HAP-1 (cell line): Measurements from ENCODE around the gene RELB.

Source experiments
- DNase-seq, 2 experiments: peaks; one replicate each; pipeline ENCODE4 v3.0.0-alpha.2; 2016 to 2020; ENCODE audit warnings: low spot score in 2 of 2
- H3K27me3 ChIP-seq: fragments of 250-450 bp; sonication (Bioruptor Pico); 2 replicates; pipeline ENCODE4 v1.5.1; 2020; ENCODE audit warnings: low read depth, mild to moderate bottlenecking, moderate library complexity
- H3K36me3 ChIP-seq: fragments of 250-450 bp; sonication (Bioruptor Pico); replicated peaks from 2 replicates; pipeline ENCODE4 v1.5.1; 2020; ENCODE audit warnings: mild to moderate bottlenecking
- H3K4me1 ChIP-seq: fragments of 250-450 bp; sonication (Bioruptor Pico); 2 replicates; pipeline ENCODE4 v1.5.1; 2020; ENCODE audit warnings: mild to moderate bottlenecking
- H3K4me3 ChIP-seq: fragments of 250-450 bp; sonication (Bioruptor Pico); 2 replicates; pipeline ENCODE4 v1.5.1; 2020; ENCODE audit warnings: mild to moderate bottlenecking, moderate library complexity
- H3K9me3 ChIP-seq: fragments of 250-450 bp; sonication (Bioruptor Pico); 2 replicates; pipeline ENCODE4 v1.5.1; 2020; ENCODE audit warnings: mild to moderate bottlenecking, moderate library complexity
- in situ Hi-C: fragments of 300-500 bp; cut with MboI; formaldehyde crosslinking; loops from 3 replicates; pipeline ENCODE4 v1.14.3; 2020; ENCODE audit warnings: low sequenced_read_pairs, inconsistent platforms, mixed read lengths

The RELB gene

GRCh38 chr19:45068041-45068440 lies 66.8 kb downstream of the RELB start:
- Histone ChIP-seq H3K27me3 (no peaks in the 10 kb centered on the region), H3K36me3 (peaks cover 64% of the 10 kb centered on the region), H3K9me3 (no peaks in the 10 kb centered on the region), H3K4me3 (no peak overlapping the region), H3K4me1 (no peaks in the 10 kb centered on the region)
- in situ Hi-C loops = no loop called here
- no peak for DNase-seq

GRCh38 chr19:45069056-45069455 lies 67.8 kb downstream of the RELB start:
- Histone ChIP-seq H3K9me3 (no peaks in the 10 kb centered on the region), H3K4me3 (no peak overlapping the region), H3K4me1 (no peaks in the 10 kb centered on the region), H3K36me3 (peaks cover 57% of the 10 kb centered on the region), H3K27me3 (no peaks in the 10 kb centered on the region)
- in situ Hi-C loops = no loop called here
- DNase-seq = peak in 1 of 2 experiments; percentile 43

GRCh38 chr19:45070214-45070613 lies 69.0 kb downstream of the RELB start:
- H3K9me3 ChIP-seq = no peaks in the 10 kb centered on the region
- in situ Hi-C loops = no loop called here
- peaks cover 57% of the 10 kb centered on the region for H3K36me3 ChIP-seq
- H3K27me3 ChIP-seq = no peaks in the 10 kb centered on the region
- no peak overlapping the region for H3K4me3 ChIP-seq
- no peak for DNase-seq
- peaks cover 6% of the 10 kb centered on the region; the same call in 1 of the 2 replicates for H3K4me1 ChIP-seq

GRCh38 chr19:45070861-45071544 lies 69.7 kb downstream of the RELB start:
- Histone ChIP-seq H3K36me3 (peaks cover 59% of the 10 kb centered on the region), H3K27me3 (no peaks in the 10 kb centered on the region), H3K4me3 (no peak overlapping the region), H3K4me1 (peaks cover 6% of the 10 kb centered on the region; the same call in 1 of the 2 replicates), H3K9me3 (no peaks in the 10 kb centered on the region)
- DNase-seq = no peak
- in situ Hi-C loops = no loop called here

GRCh38 chr19:45071545-45071938 lies 70.3 kb downstream of the RELB start:
- DNase-seq = no peak
- Histone ChIP-seq H3K4me1 (peaks cover 7% of the 10 kb centered on the region), H3K27me3 (no peaks in the 10 kb centered on the region), H3K9me3 (no peaks in the 10 kb centered on the region), H3K36me3 (peaks cover 60% of the 10 kb centered on the region), H3K4me3 (no peak overlapping the region)
- in situ Hi-C loops = no loop called here

- H3K9me3 ChIP-seq = no peaks in the 10 kb centered on the region
- in situ Hi-C loops = no loop called here
These were observed 70.9 kb downstream of the RELB start for GRCh38 chr19:45071969-45072790.

GRCh38 chr19:45074744-45075300 lies 73.6 kb downstream of the RELB start:
- peaks cover 24% of the 10 kb centered on the region for H3K4me1 ChIP-seq

More at GRCh38 chr19:45071969-45072790, 70.9 kb downstream of the RELB start:
- Histone ChIP-seq H3K4me1 (peaks cover 14% of the 10 kb centered on the region), H3K4me3 (no peak overlapping the region), H3K36me3 (peaks cover 55% of the 10 kb centered on the region), H3K27me3 (no peaks in the 10 kb centered on the region)
- peak in 1 of 2 experiments; percentile 10 for DNase-seq

GRCh38 chr19:45075301-45076028 lies 74.2 kb downstream of the RELB start:
- no peaks in the 10 kb centered on the region for H3K27me3 ChIP-seq
- in situ Hi-C loops = no loop called here
- no peaks in the 10 kb centered on the region for H3K9me3 ChIP-seq
- DNase-seq = peak; percentile 69 to 85
- peak overlapping the region; percentile 53 for H3K4me3 ChIP-seq
- H3K4me1 ChIP-seq = peaks cover 24% of the 10 kb centered on the region
- H3K36me3 ChIP-seq = peaks cover 37% of the 10 kb centered on the region

More at GRCh38 chr19:45074744-45075300, 73.6 kb downstream of the RELB start:
- in situ Hi-C loops = no loop called here
- Histone ChIP-seq H3K4me3 (peak overlapping the region; percentile 53), H3K36me3 (peaks cover 43% of the 10 kb centered on the region), H3K27me3 (no peaks in the 10 kb centered on the region), H3K9me3 (no peaks in the 10 kb centered on the region)
- peak in 1 of 2 experiments; percentile 42 for DNase-seq

- H3K36me3 ChIP-seq = peaks cover 35% of the 10 kb centered on the region
- H3K4me1 ChIP-seq = peaks cover 24% of the 10 kb centered on the region
- H3K27me3 ChIP-seq = no peaks in the 10 kb centered on the region
- H3K4me3 ChIP-seq = peak within 1 kb of the TSS; percentile 53
- no peaks in the 10 kb centered on the region for H3K9me3 ChIP-seq
- in situ Hi-C loops = no loop called here
- DNase-seq = peak; percentile 89 to 93
These were observed 75.0 kb downstream of the RELB start, which contains the start of gene ZNF296 for GRCh38 chr19:45076029-45076850. Gene ZNF296 (minus strand): TSS chr19:45076478. CDS start chr19:45076373, 105 bp downstream.

GRCh38 chr19:45076851-45077730 lies 75.8 kb downstream of the RELB start:
- in situ Hi-C loops = no loop called here
- DNase-seq = no peak
- Histone ChIP-seq H3K4me3 (peak overlapping the region; percentile 53), H3K9me3 (no peaks in the 10 kb centered on the region), H3K4me1 (peaks cover 24% of the 10 kb centered on the region), H3K27me3 (no peaks in the 10 kb centered on the region), H3K36me3 (peaks cover 34% of the 10 kb centered on the region)

GRCh38 chr19:45078390-45079062 lies 77.3 kb downstream of the RELB start:
- Histone ChIP-seq H3K4me1 (peaks cover 24% of the 10 kb centered on the region), H3K27me3 (no peaks in the 10 kb centered on the region), H3K9me3 (no peaks in the 10 kb centered on the region), H3K36me3 (peaks cover 28% of the 10 kb centered on the region), H3K4me3 (peak overlapping the region; percentile 100)
- in situ Hi-C loops = no loop called here
- no peak for DNase-seq
